Fibroblast of villous mesenchyme (primary cell): ENCODE results near the gene SCAMP1. TPM values are rescaled to one million over a fixed set of nuclear protein-coding genes. Genes with fewer than 3 reads are reported as not detected.

Experiments used
- DNase-seq: peaks from one replicate; pipeline ENCODE4 v3.0.0-alpha.2; 2010; ENCODE audit warnings: low read depth
- H3K4me3 ChIP-seq: 2 replicates; pipeline ENCODE4 v1.5.1; 2011; ENCODE audit warnings: low read depth, mild to moderate bottlenecking, low read length
- total RNA-seq: library from RNA; depleted of rRNA; stranded (reverse); fragments of >200 nt; gene quantifications from 2 replicates; pipeline ENCODE4 v1.2.3, GENCODE V29; 2012
- TF ChIP-seq, protein P1 (sequence below): IDR thresholded peaks from 2 replicates; pipeline ENCODE4 v1.5.1; 2012; ENCODE audit warnings: low read depth, mild to moderate bottlenecking, low read length; ENCODE audit not compliant: insufficient read depth

The SCAMP1 gene
- total RNA-seq, 1 donor = 61.7 TPM

DNA sequence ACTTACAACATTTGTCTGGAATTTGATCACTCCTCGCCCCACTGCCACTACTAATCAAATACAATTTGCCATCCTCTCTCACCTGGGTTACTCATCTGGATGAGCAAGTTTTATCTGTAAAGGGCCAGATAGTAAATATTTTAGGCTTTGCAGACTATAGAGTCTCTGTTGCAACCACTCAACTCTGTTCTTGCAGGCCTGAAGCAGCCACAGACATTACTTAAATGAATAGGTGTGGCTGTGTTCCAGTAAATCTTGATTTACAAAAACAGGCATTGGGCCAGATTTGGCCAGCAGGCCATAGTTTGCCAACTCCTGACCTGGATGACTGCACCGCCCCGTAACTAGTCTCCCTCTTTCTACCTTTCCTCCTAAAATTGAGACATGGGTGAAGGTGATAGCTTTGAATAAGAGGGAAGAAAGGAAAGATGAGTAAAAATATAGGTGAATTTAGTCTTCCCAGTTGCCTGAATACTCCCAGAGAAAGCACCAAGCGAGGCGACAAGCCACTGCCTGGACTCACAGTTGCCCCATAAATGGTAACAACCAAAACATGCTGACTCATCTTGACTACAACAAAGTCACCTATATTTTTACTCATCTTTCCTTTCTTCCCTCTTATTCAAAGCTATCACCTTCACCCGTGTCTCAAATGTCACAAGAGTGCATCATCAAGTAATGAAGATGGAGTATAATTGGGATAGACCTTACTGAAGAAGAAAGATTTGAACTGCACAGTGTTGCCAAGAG, 32.5 kb upstream of the SCAMP1 start:
- no peak for DNase-seq
- H3K4me3 ChIP-seq = no peak overlapping the region
- TF ChIP-seq, protein P1, sequence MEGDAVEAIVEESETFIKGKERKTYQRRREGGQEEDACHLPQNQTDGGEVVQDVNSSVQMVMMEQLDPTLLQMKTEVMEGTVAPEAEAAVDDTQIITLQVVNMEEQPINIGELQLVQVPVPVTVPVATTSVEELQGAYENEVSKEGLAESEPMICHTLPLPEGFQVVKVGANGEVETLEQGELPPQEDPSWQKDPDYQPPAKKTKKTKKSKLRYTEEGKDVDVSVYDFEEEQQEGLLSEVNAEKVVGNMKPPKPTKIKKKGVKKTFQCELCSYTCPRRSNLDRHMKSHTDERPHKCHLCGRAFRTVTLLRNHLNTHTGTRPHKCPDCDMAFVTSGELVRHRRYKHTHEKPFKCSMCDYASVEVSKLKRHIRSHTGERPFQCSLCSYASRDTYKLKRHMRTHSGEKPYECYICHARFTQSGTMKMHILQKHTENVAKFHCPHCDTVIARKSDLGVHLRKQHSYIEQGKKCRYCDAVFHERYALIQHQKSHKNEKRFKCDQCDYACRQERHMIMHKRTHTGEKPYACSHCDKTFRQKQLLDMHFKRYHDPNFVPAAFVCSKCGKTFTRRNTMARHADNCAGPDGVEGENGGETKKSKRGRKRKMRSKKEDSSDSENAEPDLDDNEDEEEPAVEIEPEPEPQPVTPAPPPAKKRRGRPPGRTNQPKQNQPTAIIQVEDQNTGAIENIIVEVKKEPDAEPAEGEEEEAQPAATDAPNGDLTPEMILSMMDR = no peak

GRCh38 chr5:78328585-78329173, 31.7 kb upstream of the SCAMP1 start:
- TF ChIP-seq, protein P1 = no peak
- DNase-seq = peak; percentile 59
- H3K4me3 ChIP-seq = no peak overlapping the region

GRCh38 chr5:78331523-78332080, 28.8 kb upstream of the SCAMP1 start:
- TF ChIP-seq, protein P1 = no peak

GRCh38 chr5:78334811-78335210, 25.6 kb upstream of the SCAMP1 start:
- no peak for DNase-seq
- no peak overlapping the region for H3K4me3 ChIP-seq
- TF ChIP-seq, protein P1 = no peak

More at GRCh38 chr5:78331523-78332080, 28.8 kb upstream of the SCAMP1 start:
- no peak for DNase-seq
- H3K4me3 ChIP-seq = no peak overlapping the region

DNA sequence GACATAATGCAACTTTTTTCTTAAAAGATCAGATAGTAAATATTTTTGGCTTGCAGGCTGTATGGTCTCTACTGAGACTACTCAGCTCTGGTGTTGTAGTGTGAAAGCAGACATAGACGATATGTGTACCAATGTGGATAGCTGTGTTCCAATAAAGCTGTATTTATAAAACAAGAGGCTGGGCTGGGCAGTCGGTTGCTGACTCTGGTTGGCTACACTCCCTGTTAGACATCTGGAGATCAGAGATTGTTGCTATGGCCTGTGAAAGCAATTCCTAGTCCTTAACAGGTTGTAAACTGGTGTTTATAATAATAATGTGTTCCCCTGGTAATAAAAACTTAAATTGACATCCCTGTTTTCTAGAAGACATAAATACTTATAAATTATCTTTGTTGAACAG, 24.4 kb upstream of the SCAMP1 start:
- no peak overlapping the region for H3K4me3 ChIP-seq
- DNase-seq = peak; percentile 72
- TF ChIP-seq, protein P1 = no peak

DNA sequence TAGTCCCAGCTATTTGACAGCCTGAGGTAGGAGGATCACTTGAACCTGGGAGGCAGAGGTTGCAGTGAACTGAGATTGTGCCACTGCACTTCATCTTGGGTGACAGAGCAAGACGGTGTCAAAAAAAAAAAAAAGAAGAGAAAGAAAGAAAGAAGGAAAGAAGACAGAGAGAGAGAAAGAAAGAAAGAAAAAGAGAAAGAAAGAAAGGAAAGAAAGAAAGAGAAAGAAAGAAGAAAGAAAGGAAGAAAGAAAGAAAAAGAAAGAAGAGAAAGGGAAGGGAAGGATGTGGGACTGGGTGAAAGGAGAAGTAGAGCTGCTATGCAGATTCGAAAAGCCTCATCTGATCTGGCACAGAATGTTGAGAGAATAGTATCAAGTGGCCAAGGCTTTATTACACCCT, 23.7 kb upstream of the SCAMP1 start:
- TF ChIP-seq, protein P1 = no peak
- no peak for DNase-seq
- no peak overlapping the region for H3K4me3 ChIP-seq
